ENCODE data around the gene SPRR2F. TPM values are rescaled to one million over a fixed set of nuclear protein-coding genes. Genes with fewer than 3 reads are reported as not detected.

The SPRR2F gene
- total and polyA plus RNA-seq, 9 of the 15 experiments (the other 6 are each of a cell fraction or from before 2014, with no cell fraction given) = 0.22 to 2.0 (median 0.41) TPM; not detected in 4

GRCh38 chr1:153081736-153082135 lies 31.6 kb downstream of the SPRR2F start:
- TF ChIP-seq SAFB2 (IDR thresholded peaks at IDR 0.05; ENCODE audit: borderline replicate concordance, low read depth, low read length, severe bottlenecking) (no peak), FOXA1 (IDR thresholded peaks at IDR 0.05; ENCODE audit: borderline replicate concordance) (no peak), HDAC1 (IDR thresholded peaks at IDR 0.05) (no peak)
- TF ChIP-seq, protein P1, sequence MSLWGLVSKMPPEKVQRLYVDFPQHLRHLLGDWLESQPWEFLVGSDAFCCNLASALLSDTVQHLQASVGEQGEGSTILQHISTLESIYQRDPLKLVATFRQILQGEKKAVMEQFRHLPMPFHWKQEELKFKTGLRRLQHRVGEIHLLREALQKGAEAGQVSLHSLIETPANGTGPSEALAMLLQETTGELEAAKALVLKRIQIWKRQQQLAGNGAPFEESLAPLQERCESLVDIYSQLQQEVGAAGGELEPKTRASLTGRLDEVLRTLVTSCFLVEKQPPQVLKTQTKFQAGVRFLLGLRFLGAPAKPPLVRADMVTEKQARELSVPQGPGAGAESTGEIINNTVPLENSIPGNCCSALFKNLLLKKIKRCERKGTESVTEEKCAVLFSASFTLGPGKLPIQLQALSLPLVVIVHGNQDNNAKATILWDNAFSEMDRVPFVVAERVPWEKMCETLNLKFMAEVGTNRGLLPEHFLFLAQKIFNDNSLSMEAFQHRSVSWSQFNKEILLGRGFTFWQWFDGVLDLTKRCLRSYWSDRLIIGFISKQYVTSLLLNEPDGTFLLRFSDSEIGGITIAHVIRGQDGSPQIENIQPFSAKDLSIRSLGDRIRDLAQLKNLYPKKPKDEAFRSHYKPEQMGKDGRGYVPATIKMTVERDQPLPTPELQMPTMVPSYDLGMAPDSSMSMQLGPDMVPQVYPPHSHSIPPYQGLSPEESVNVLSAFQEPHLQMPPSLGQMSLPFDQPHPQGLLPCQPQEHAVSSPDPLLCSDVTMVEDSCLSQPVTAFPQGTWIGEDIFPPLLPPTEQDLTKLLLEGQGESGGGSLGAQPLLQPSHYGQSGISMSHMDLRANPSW (CRISPR knock-in tag; IDR thresholded peaks at IDR 0.05) = no peak
- TF ChIP-seq, protein P2, sequence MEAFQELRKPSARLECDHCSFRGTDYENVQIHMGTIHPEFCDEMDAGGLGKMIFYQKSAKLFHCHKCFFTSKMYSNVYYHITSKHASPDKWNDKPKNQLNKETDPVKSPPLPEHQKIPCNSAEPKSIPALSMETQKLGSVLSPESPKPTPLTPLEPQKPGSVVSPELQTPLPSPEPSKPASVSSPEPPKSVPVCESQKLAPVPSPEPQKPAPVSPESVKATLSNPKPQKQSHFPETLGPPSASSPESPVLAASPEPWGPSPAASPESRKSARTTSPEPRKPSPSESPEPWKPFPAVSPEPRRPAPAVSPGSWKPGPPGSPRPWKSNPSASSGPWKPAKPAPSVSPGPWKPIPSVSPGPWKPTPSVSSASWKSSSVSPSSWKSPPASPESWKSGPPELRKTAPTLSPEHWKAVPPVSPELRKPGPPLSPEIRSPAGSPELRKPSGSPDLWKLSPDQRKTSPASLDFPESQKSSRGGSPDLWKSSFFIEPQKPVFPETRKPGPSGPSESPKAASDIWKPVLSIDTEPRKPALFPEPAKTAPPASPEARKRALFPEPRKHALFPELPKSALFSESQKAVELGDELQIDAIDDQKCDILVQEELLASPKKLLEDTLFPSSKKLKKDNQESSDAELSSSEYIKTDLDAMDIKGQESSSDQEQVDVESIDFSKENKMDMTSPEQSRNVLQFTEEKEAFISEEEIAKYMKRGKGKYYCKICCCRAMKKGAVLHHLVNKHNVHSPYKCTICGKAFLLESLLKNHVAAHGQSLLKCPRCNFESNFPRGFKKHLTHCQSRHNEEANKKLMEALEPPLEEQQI (IDR thresholded peaks at IDR 0.05) = no peak
- Histone ChIP-seq H3K36me3 (ENCODE audit: control insufficient read depth, insufficient read depth, low read length) (no peaks in the 10 kb centered on the region), H3K4me1 (replicated peaks in 1 of 2; ENCODE audit: control insufficient read depth in 2 of 2, insufficient read depth in 2 of 2, low read length in 2 of 2) (no peaks in the 10 kb centered on the region), H3K4me2 (ENCODE audit: insufficient read depth, low read length) (no peak overlapping the region), H3K4me3 (no peak overlapping the region), H3K27me3 (ENCODE audit: control insufficient read depth in 2 of 2, insufficient read depth in 2 of 2, low read length in 2 of 2) (no peaks in the 10 kb centered on the region), H3K9ac (ENCODE audit: insufficient read depth in 1 of 2, low read depth in 2 of 2, low read length in 2 of 2) (no peak overlapping the region), H2AFZ (ENCODE audit: low read depth, low read length) (no peak overlapping the region), H3K79me2 (ENCODE audit: control insufficient read depth, insufficient read depth, low read length) (no peaks in the 10 kb centered on the region), H3K9me1 (ENCODE audit: control insufficient read depth, insufficient read depth, low read length) (no peaks in the 10 kb centered on the region), H4K20me1 (replicated peaks; ENCODE audit: control insufficient read depth, insufficient read depth, low read length) (no peaks in the 10 kb centered on the region), H3K27ac (ENCODE audit: extremely low read depth, low read depth, low read length) (no peak overlapping the region), H3K9me3 (replicated peaks; ENCODE audit: control insufficient read depth, insufficient read depth, low read depth, low read length) (no peaks in the 10 kb centered on the region)
- no TSS peak for BruUV-seq (replicated peaks)
- in situ Hi-C loops (cut with MboI) = no loop called here
- ChIA-PET POLR2A (no interaction called here), CTCF (ENCODE audit: low intra/inter-chr PET ratio) (no interaction called here)
- no peak for ATAC-seq
- 53% methylated on average over 3 of the region's 3 CpGs for WGBS (ENCODE audit: insufficient coverage, low coverage, missing lambda C conversion rate)
- no peak for FAIRE-seq
- DNase-seq (ENCODE audit: extremely low read depth in 1 of 4, low spot score in 3 of 4) = no peak
- intact Hi-C loops (cut with micrococcal nuclease) = no loop called here

Data from K562 (cell line).